HCT116 (cell line): Measurements from ENCODE around the gene SEC62. TPM values are rescaled to one million over a fixed set of nuclear protein-coding genes. Genes with fewer than 3 reads are reported as not detected.

Experiments
- ATAC-seq: fragments of 200-7000 bp; cut with Tn5 transposase; 2 replicates; pipeline ENCODE4 v1.9.1; 2020; ENCODE audit warnings: mild to moderate bottlenecking, moderate library complexity
- BruUV-seq: library from RNA; stranded (reverse); fragments of 400-500 nt; replicated peaks from 2 replicates; lab custom pipeline; 2021; lab: Mats Ljungman, UMichigan
- CTCF ChIA-PET: fragments of 300-600 bp; sonication (Branson Sonifier 250); formaldehyde crosslinking; loops from one replicate; lab custom pipeline; 2021; ENCODE audit warnings: antibody characterized with exemption; lab: Charles Lee
- POLR2A ChIA-PET: fragments of 300-600, 350-600 bp; sonication (Branson Sonifier 250); formaldehyde crosslinking; loops from one replicate; lab custom pipeline; 2021; ENCODE audit warnings: antibody characterized with exemption; lab: Charles Lee
- RAD21 ChIA-PET, 2 experiments: fragments of 300-600 bp; sonication (Branson Sonifier 250); formaldehyde crosslinking; loops; one replicate each; lab custom pipeline; 2023; ENCODE audit warnings: low total read pairs in 2 of 2; ENCODE audit not compliant: uncharacterized antibody in 2 of 2, unreplicated experiment in 2 of 2, low non-redundant PET in 1 of 2; lab: Charles Lee
- DNase-seq: peaks from one replicate; pipeline ENCODE4 v3.0.0-alpha.2; 2010; ENCODE audit warnings: low read depth, low spot score
- H2AFZ ChIP-seq: fragments of 200-600 bp; shearing (Covaris generic), sonication (generic); 2 replicates; pipeline ENCODE4 v1.6.1; 2017; ENCODE audit warnings: low read depth, mixed run types, mixed read lengths, antibody characterized with exemption, low read length; ENCODE audit not compliant: poor library complexity, severe bottlenecking
- H3K27ac ChIP-seq: 2 replicates; pipeline ENCODE4 v1.5.1; 2012; ENCODE audit warnings: low read depth, low read length
- H3K27me3 ChIP-seq: fragments of 200-600 bp; sonication (generic); 2 replicates; pipeline ENCODE4 v1.6.1; 2016; ENCODE audit warnings: mixed run types, low read length, mixed read lengths; ENCODE audit not compliant: insufficient read depth
- H3K36me3 ChIP-seq, 2 experiments: fragments of 200-500 bp in 1 of 2; fragments of 200-600 bp in 1 of 2; sonication (Bioruptor generic) in 1 of 2; sonication (generic) in 1 of 2; 2 replicates each; pipeline versions ENCODE4 v1.5.1 to v1.6.1; 2014 to 2016; ENCODE audit warnings: low read length in 2 of 2, inconsistent platforms in 1 of 2, mixed read lengths in 1 of 2, mixed run types in 1 of 2; ENCODE audit not compliant: insufficient read depth in 2 of 2, control insufficient read depth in 1 of 2
- H3K4me1 ChIP-seq, 2 experiments: fragments of 200-600 bp in 1 of 2; sonication (generic) in 1 of 2; 2 replicates each; pipeline versions ENCODE4 v1.5.1 to v1.6.1; 2012 to 2017; ENCODE audit warnings: low read length in 2 of 2, inconsistent platforms in 1 of 2, mild to moderate bottlenecking in 1 of 2, mixed read lengths in 1 of 2, mixed run types in 1 of 2, moderate library complexity in 1 of 2; ENCODE audit not compliant: insufficient read depth in 2 of 2, control insufficient read depth in 1 of 2
- H3K4me2 ChIP-seq: fragments of 200-600 bp; sonication (generic); 2 replicates; pipeline ENCODE4 v1.6.1; 2017; ENCODE audit warnings: mixed run types, low read length, mixed read lengths
- H3K4me3 ChIP-seq, 2 experiments: fragments of 200-600 bp in 1 of 2; sonication (generic) in 1 of 2; replicated peaks in 1 of 2; 2 replicates each; pipeline ENCODE4 v1.5.1; 2011 to 2016; ENCODE audit warnings: low read length in 2 of 2, control low read depth in 1 of 2, low read depth in 1 of 2, mild to moderate bottlenecking in 1 of 2, mixed read lengths in 1 of 2, mixed run types in 1 of 2
- H3K79me2 ChIP-seq: fragments of 200-600 bp; sonication (generic); 2 replicates; pipeline ENCODE4 v1.6.1; 2017; ENCODE audit warnings: mild to moderate bottlenecking, mixed run types, low read length, moderate library complexity, mixed read lengths; ENCODE audit not compliant: insufficient read depth
- H3K9ac ChIP-seq: fragments of 200-600 bp; sonication (generic); 2 replicates; pipeline ENCODE4 v1.6.1; 2016; ENCODE audit warnings: low read length, mixed read lengths
- H3K9me2 ChIP-seq: fragments of 200-600 bp; sonication (generic), shearing (Covaris generic); 2 replicates; pipeline ENCODE4 v1.6.1; 2017; ENCODE audit warnings: mixed run types, mild to moderate bottlenecking, moderate library complexity; ENCODE audit not compliant: insufficient read depth
- H3K9me3 ChIP-seq, 2 experiments: fragments of 200-500 bp in 1 of 2; fragments of 200-600 bp in 1 of 2; sonication (Bioruptor generic) in 1 of 2; sonication (generic) in 1 of 2; 2 replicates each; pipeline ENCODE4 v1.6.1; 2014 to 2017; ENCODE audit warnings: low read length in 2 of 2, mixed read lengths in 2 of 2, inconsistent platforms in 1 of 2, low read depth in 1 of 2, mild to moderate bottlenecking in 1 of 2, mixed run types in 1 of 2, moderate library complexity in 1 of 2; ENCODE audit not compliant: control insufficient read depth in 1 of 2, insufficient read depth in 1 of 2
- H4K20me1 ChIP-seq: fragments of 200-600 bp; sonication (generic), shearing (Covaris generic); 2 replicates; pipeline ENCODE4 v1.6.1; 2017; ENCODE audit warnings: mixed run types, mild to moderate bottlenecking, moderate library complexity; ENCODE audit not compliant: insufficient read depth
- CEBPB ChIP-seq: IDR thresholded peaks from 2 replicates; pipeline ENCODE4 v1.6.1; 2012; ENCODE audit warnings: low read depth
- EGR1 ChIP-seq: IDR thresholded peaks from 2 replicates; pipeline ENCODE4 v1.6.1; 2012; ENCODE audit warnings: low read depth
- ELF1 ChIP-seq: IDR thresholded peaks from 2 replicates; pipeline ENCODE4 v1.6.1; 2012; ENCODE audit warnings: low read depth, borderline replicate concordance
- EZH2 ChIP-seq: fragments of 200-600 bp; sonication (generic); IDR thresholded peaks from 2 replicates; pipeline ENCODE4 v1.6.1; 2017; ENCODE audit warnings: antibody characterized with exemption, mixed run types
- EZH2phosphoT487 ChIP-seq: fragments of 200-600 bp; IDR thresholded peaks from 2 replicates; pipeline ENCODE4 v1.6.1; 2018; ENCODE audit warnings: antibody characterized with exemption, borderline replicate concordance
- JUND ChIP-seq: IDR thresholded peaks from 2 replicates; pipeline ENCODE4 v1.6.1; 2012
- MAX ChIP-seq: IDR thresholded peaks from 2 replicates; pipeline ENCODE4 v1.6.1; 2012
- POLR2A ChIP-seq: IDR thresholded peaks from 2 replicates; pipeline ENCODE4 v1.7.0; 2011; ENCODE audit warnings: borderline replicate concordance; ENCODE audit not compliant: insufficient read depth, insufficient read length; ENCODE audit errors: extremely low read depth
- POLR2AphosphoS5 ChIP-seq: IDR thresholded peaks from 2 replicates; pipeline ENCODE4 v1.6.1; 2011; ENCODE audit warnings: mild to moderate bottlenecking, low read depth, low read length, moderate library complexity
- RAD21 ChIP-seq: IDR thresholded peaks from 2 replicates; pipeline ENCODE4 v1.6.1; 2012; ENCODE audit warnings: low read depth, mild to moderate bottlenecking
- REST ChIP-seq: IDR thresholded peaks from 2 replicates; pipeline ENCODE4 v1.6.1; 2012; ENCODE audit warnings: low read depth
- SIN3A ChIP-seq: IDR thresholded peaks from 2 replicates; pipeline ENCODE4 v1.6.1; 2012; ENCODE audit warnings: low read depth
- SP1 ChIP-seq: IDR thresholded peaks from 2 replicates; pipeline ENCODE4 v1.6.1; 2012; ENCODE audit warnings: low read depth
- SRF ChIP-seq: IDR thresholded peaks from 2 replicates; pipeline ENCODE4 v1.6.1; 2012; ENCODE audit warnings: low read depth
- TCF7L2 ChIP-seq: IDR thresholded peaks from 2 replicates; pipeline ENCODE4 v1.7.0; 2011; ENCODE audit warnings: borderline replicate concordance, inconsistent platforms; ENCODE audit not compliant: insufficient read depth, insufficient read length; ENCODE audit errors: extremely low read depth
- ZBTB33 ChIP-seq: IDR thresholded peaks from 2 replicates; pipeline ENCODE4 v1.6.1; 2011; ENCODE audit warnings: mild to moderate bottlenecking, low read length, moderate library complexity; ENCODE audit not compliant: insufficient replicate concordance; ENCODE audit errors: extremely low read depth
- intact Hi-C: fragments of 100-400 bp; cut with micrococcal nuclease; formaldehyde crosslinking; loops from 2 replicates; pipeline ENCODE4 v1.10.0; 2022
- total RNA-seq: library from RNA; stranded (reverse); gene quantifications from one replicate; pipeline ENCODE4 v1.2.1, GENCODE V29; 2021; ENCODE audit not compliant: unreplicated experiment

The SEC62 gene
- total RNA-seq, 1 experiment from 2014 or later: 55.4 TPM

- RAD21 ChIA-PET: no interaction called here
- POLR2A ChIA-PET: no interaction called here
- CTCF ChIA-PET: no interaction called here
- Histone ChIP-seq H3K36me3 (no peaks in the 10 kb centered on the region), H3K4me3 (no peak overlapping the region), H3K9me3 (no peaks in the 10 kb centered on the region), H3K4me1 (no peaks in the 10 kb centered on the region), H3K9ac (no peak overlapping the region), H2AFZ (no peak overlapping the region), H3K27me3 (no peaks in the 10 kb centered on the region), H3K79me2 (no peaks in the 10 kb centered on the region), H4K20me1 (no peaks in the 10 kb centered on the region), H3K4me2 (no peak overlapping the region), H3K27ac (no peak overlapping the region), H3K9me2 (no peaks in the 10 kb centered on the region)
- ATAC-seq: no peak
- intact Hi-C loops: no loop called here
- BruUV-seq: no TSS peak
- no peak for DNase-seq
- TF ChIP-seq TCF7L2: no peak
- no peak for TF ChIP-seq SP1
- TF ChIP-seq EZH2phosphoT487: no peak
- no peak for TF ChIP-seq SIN3A
- TF ChIP-seq POLR2A: no peak
- TF ChIP-seq SRF: no peak
- TF ChIP-seq POLR2AphosphoS5: no peak
- TF ChIP-seq MAX: no peak
- no peak for TF ChIP-seq REST
- TF ChIP-seq EZH2: no peak
- no peak for TF ChIP-seq CEBPB
- TF ChIP-seq RAD21: no peak
- TF ChIP-seq ELF1: no peak
- no peak for TF ChIP-seq EGR1
- TF ChIP-seq ZBTB33: no peak
- no peak for TF ChIP-seq JUND
Observed at GRCh38 chr3:169945313-169945712, 21.3 kb upstream of the SEC62 start.
